OCI-LY3 (cell line): ENCODE measurements around the gene FOXE3.

Experiments
- H2AFZ ChIP-seq: fragments of 200-600, 300-600 bp; shearing (Covaris generic); 2 replicates; pipeline ENCODE4 v1.6.0; 2014; ENCODE audit warnings: antibody characterized with exemption, low read depth, low read length
- H3K27ac ChIP-seq: fragments of 200-600, 300-600 bp; sonication (generic); 2 replicates; pipeline ENCODE4 v1.5.1; 2014; ENCODE audit warnings: mild to moderate bottlenecking, low read length, moderate library complexity, mixed read lengths
- H3K27me3 ChIP-seq: fragments of 200-600, 300-600 bp; sonication (generic); 2 replicates; pipeline ENCODE4 v1.6.1; 2014; ENCODE audit warnings: low read depth, low read length, mixed read lengths
- H3K36me3 ChIP-seq: fragments of 200-600, 300-600 bp; sonication (generic); replicated peaks from 2 replicates; pipeline ENCODE3; 2014; ENCODE audit warnings: low read depth, low read length, mixed read lengths
- H3K4me1 ChIP-seq: fragments of 300-600, 200-600 bp; sonication (generic); 2 replicates; pipeline ENCODE4 v1.6.1; 2014; ENCODE audit warnings: low read length, mixed read lengths
- H3K4me2 ChIP-seq: fragments of 200-600, 300-600 bp; sonication (generic); 2 replicates; pipeline ENCODE4 v1.6.1; 2014; ENCODE audit warnings: low read length, mixed read lengths
- H3K4me3 ChIP-seq: fragments of 300-600, 200-600 bp; sonication (generic); 2 replicates; pipeline ENCODE4 v1.5.1; 2014; ENCODE audit warnings: antibody characterized with exemption, mild to moderate bottlenecking, low read length, moderate library complexity
- H3K79me2 ChIP-seq: fragments of 300-600, 200-600 bp; shearing (Covaris generic); 2 replicates; pipeline ENCODE4 v1.6.1; 2014; ENCODE audit warnings: mild to moderate bottlenecking, low read length, mixed read lengths
- H3K9ac ChIP-seq: fragments of 300-600, 200-600 bp; shearing (Covaris generic); 2 replicates; pipeline ENCODE4 v1.6.0; 2014; ENCODE audit warnings: mild to moderate bottlenecking, low read length, moderate library complexity
- H3K9me3 ChIP-seq: fragments of 200-600, 300-600 bp; shearing (Covaris generic); 2 replicates; pipeline ENCODE4 v1.6.1; 2014; ENCODE audit warnings: low read length, mixed read lengths; ENCODE audit not compliant: insufficient read depth
- H4K20me1 ChIP-seq: fragments of 200-600, 300-600 bp; sonication (generic); 2 replicates; pipeline ENCODE4 v1.6.1; 2016; ENCODE audit warnings: low read length, mixed read lengths; ENCODE audit not compliant: insufficient read depth
- CTCF ChIP-seq: fragments of 200-600, 300-600 bp; sonication (generic); IDR thresholded peaks from 2 replicates; pipeline ENCODE4 v1.5.1; 2014; ENCODE audit warnings: antibody characterized with exemption, low read length, low read depth
- EZH2phosphoT487 ChIP-seq: fragments of 200-600 bp; shearing (Covaris generic); IDR thresholded peaks from 2 replicates; pipeline ENCODE4 v1.6.1; 2018; ENCODE audit warnings: antibody characterized with exemption, mixed run types, low read depth

The FOXE3 gene

GRCh38 chr1:47437447-47438164 lies 21.5 kb downstream of the FOXE3 start, which contains the start of gene FOXD2:
Gene FOXD2 (plus strand): TSS chr1:47438044. CDS start chr1:47438136, 92 bp downstream.
- H3K36me3 ChIP-seq, result no peaks in the 10 kb centered on the region
- TF ChIP-seq EZH2phosphoT487 (no peak), CTCF (peak; percentile 62)
- peak within 1 kb of the TSS; percentile 67 for H2AFZ ChIP-seq
- H3K4me3 ChIP-seq, result peak within 1 kb of the TSS; percentile 99
- peak within 1 kb of the TSS; percentile 70 for H3K4me2 ChIP-seq
- no peaks in the 10 kb centered on the region for H4K20me1 ChIP-seq
- peaks cover 20% of the 10 kb centered on the region for H3K79me2 ChIP-seq
- 0 out of 2 replicates have a peak, but pooled peaks cover 6% of the 10 kb centered on the region for H3K4me1 ChIP-seq
- no peaks in the 10 kb centered on the region for H3K27me3 ChIP-seq
- peak within 1 kb of the TSS; percentile 98 for H3K9ac ChIP-seq
- H3K27ac ChIP-seq, result peak within 1 kb of the TSS; percentile 75
- H3K9me3 ChIP-seq, result no peaks in the 10 kb centered on the region

- no peaks in the 10 kb centered on the region for H3K27me3 ChIP-seq
- H3K36me3 ChIP-seq, result no peaks in the 10 kb centered on the region
- TF ChIP-seq EZH2phosphoT487 (no peak), CTCF (no peak)
- peak overlapping the region; percentile 65; the same call in 1 of the 2 replicates for H2AFZ ChIP-seq
- H3K9me3 ChIP-seq, result no peaks in the 10 kb centered on the region
- peak overlapping the region; percentile 75; the same call in 1 of the 2 replicates for H3K27ac ChIP-seq
- H3K79me2 ChIP-seq, result peaks cover 17% of the 10 kb centered on the region
- 0 out of 2 replicates have a peak, but pooled peaks cover 6% of the 10 kb centered on the region for H3K4me1 ChIP-seq
- peak overlapping the region; percentile 69 for H3K4me2 ChIP-seq
- no peaks in the 10 kb centered on the region for H4K20me1 ChIP-seq
- peak overlapping the region; percentile 99 for H3K4me3 ChIP-seq
- peak overlapping the region; percentile 98 for H3K9ac ChIP-seq
These were observed 22.3 kb downstream of the FOXE3 start for GRCh38 chr1:47438165-47439016.

- no peaks in the 10 kb centered on the region for H3K9me3 ChIP-seq
- no peaks in the 10 kb centered on the region for H3K36me3 ChIP-seq
- no peak overlapping the region for H3K4me3 ChIP-seq
- no peak overlapping the region for H2AFZ ChIP-seq
- H4K20me1 ChIP-seq, result no peaks in the 10 kb centered on the region
- TF ChIP-seq EZH2phosphoT487 (no peak), CTCF (no peak)
- no peak overlapping the region for H3K9ac ChIP-seq
- H3K27me3 ChIP-seq, result no peaks in the 10 kb centered on the region
- H3K4me1 ChIP-seq, result 0 out of 2 replicates have a peak, but pooled peaks cover 6% of the 10 kb centered on the region
- no peak overlapping the region for H3K27ac ChIP-seq
- peaks cover 17% of the 10 kb centered on the region for H3K79me2 ChIP-seq
- H3K4me2 ChIP-seq, result no peak overlapping the region
These were observed 23.1 kb downstream of the FOXE3 start for GRCh38 chr1:47439017-47439818.
